Uterus (tissue), 4 donors: ENCODE results near the gene RALB. TPM values are rescaled to one million over a fixed set of nuclear protein-coding genes. Genes with fewer than 3 reads are reported as not detected.

Experiments
- DNase-seq, 2 donors: peaks; one replicate each; pipeline ENCODE4 v3.0.0-alpha.2; 2019 to 2020
- H3K27ac ChIP-seq, 2 donors: fragments of 200-600 bp; sonication (generic); 1 replicate in 1 of 2; 2 replicates in 1 of 2; pipeline ENCODE4 v1.5.1; 2016 to 2018
- H3K27me3 ChIP-seq, 2 donors: fragments of 200-600 bp; sonication (generic); one replicate each; pipeline ENCODE4 v1.5.1; 2018 to 2019; ENCODE audit warnings: control low read depth in 1 of 2
- H3K36me3 ChIP-seq, 2 donors: fragments of 200-600 bp; sonication (generic); one replicate each; pipeline ENCODE4 v1.5.1; 2019; ENCODE audit warnings: control low read depth in 1 of 2
- H3K4me1 ChIP-seq, 2 donors: fragments of 200-600 bp; sonication (generic); one replicate each; pipeline ENCODE4 v1.5.1; 2018 to 2019; ENCODE audit warnings: control low read depth in 1 of 2
- H3K4me3 ChIP-seq, 2 donors: fragments of 200-600 bp; sonication (generic); 1 replicate in 1 of 2; 2 replicates in 1 of 2; pipeline ENCODE4 v1.5.1; 2018 to 2019; ENCODE audit warnings: mild to moderate bottlenecking in 1 of 2
- H3K9me3 ChIP-seq, 2 donors: fragments of 200-600 bp; sonication (generic); one replicate each; pipeline ENCODE4 v1.5.1; 2019; ENCODE audit warnings: control low read depth in 1 of 2
- POLR2A ChIP-seq, 2 donors: fragments of 450-650 bp; IDR thresholded peaks; one replicate each; pipeline ENCODE4 v1.6.1; 2016; ENCODE audit warnings: antibody characterized with exemption in 2 of 2, mild to moderate bottlenecking in 1 of 2, moderate library complexity in 1 of 2
- intact Hi-C: fragments of 100-400 bp; cut with DNase I; formaldehyde crosslinking; loops from one replicate; pipeline ENCODE4 v1.15.1; 2023; ENCODE audit warnings: low total_unique reads
- total RNA-seq, 4 donors: library from RNA; depleted of rRNA in 3 of 4; stranded (reverse); fragments of >200 nt in 3 of 4; gene quantifications; one replicate each; pipeline versions ENCODE4 v1.1.0 to v1.2.4, GENCODE V29; 2014 to 2023
- TF ChIP-seq, protein P1 (sequence below), 4 experiments: fragments of 200-600 bp in 2 of 4; fragments of 450-650 bp in 2 of 4; sonication (generic) in 2 of 4; IDR thresholded peaks; one replicate each; pipeline ENCODE4 v1.5.1; 2016 to 2019; ENCODE audit warnings: antibody characterized with exemption in 4 of 4, mild to moderate bottlenecking in 2 of 4, moderate library complexity in 1 of 4
- donor health status: DM: yes; HTN: yes; CAD: no.

Gene RALB
- total RNA-seq, 4 donors from 2014 or later: 54.1 to 96.7 (median 78.2) TPM

DNA sequence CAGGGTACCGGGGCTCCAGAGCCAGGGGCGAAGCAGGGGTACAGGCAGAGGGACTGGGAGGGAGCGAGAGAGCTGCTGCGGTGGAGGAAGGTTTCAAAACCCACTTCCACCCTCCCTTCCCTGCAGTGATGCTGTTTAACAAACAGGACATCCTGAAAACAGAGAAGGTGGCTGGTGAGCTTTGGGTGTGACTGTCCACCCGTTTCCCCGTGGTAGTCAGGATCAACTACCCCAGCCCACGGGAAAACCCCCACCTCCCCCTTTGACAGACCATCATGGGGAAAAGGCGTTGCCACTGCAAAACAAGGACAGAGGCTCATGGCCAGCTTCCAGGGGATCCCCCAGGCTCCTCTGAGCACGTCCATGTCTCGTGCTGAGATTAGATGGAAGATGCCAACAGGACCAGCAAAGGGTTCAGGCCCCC lies 42.4 kb upstream of the RALB start:
- Histone ChIP-seq H3K36me3 (no peaks in the 10 kb centered on the region), H3K4me1 (no peaks in the 10 kb centered on the region), H3K27ac (no peak overlapping the region), H3K27me3 (no peaks in the 10 kb centered on the region), H3K4me3 (no peak overlapping the region), H3K9me3 (no peaks in the 10 kb centered on the region)
- no peak for TF ChIP-seq POLR2A (IDR thresholded peaks at IDR 0.05)
- TF ChIP-seq, protein P1, sequence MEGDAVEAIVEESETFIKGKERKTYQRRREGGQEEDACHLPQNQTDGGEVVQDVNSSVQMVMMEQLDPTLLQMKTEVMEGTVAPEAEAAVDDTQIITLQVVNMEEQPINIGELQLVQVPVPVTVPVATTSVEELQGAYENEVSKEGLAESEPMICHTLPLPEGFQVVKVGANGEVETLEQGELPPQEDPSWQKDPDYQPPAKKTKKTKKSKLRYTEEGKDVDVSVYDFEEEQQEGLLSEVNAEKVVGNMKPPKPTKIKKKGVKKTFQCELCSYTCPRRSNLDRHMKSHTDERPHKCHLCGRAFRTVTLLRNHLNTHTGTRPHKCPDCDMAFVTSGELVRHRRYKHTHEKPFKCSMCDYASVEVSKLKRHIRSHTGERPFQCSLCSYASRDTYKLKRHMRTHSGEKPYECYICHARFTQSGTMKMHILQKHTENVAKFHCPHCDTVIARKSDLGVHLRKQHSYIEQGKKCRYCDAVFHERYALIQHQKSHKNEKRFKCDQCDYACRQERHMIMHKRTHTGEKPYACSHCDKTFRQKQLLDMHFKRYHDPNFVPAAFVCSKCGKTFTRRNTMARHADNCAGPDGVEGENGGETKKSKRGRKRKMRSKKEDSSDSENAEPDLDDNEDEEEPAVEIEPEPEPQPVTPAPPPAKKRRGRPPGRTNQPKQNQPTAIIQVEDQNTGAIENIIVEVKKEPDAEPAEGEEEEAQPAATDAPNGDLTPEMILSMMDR (IDR thresholded peaks at IDR 0.05): no peak
- DNase-seq: no peak
- intact Hi-C loops: no loop called here

DNA sequence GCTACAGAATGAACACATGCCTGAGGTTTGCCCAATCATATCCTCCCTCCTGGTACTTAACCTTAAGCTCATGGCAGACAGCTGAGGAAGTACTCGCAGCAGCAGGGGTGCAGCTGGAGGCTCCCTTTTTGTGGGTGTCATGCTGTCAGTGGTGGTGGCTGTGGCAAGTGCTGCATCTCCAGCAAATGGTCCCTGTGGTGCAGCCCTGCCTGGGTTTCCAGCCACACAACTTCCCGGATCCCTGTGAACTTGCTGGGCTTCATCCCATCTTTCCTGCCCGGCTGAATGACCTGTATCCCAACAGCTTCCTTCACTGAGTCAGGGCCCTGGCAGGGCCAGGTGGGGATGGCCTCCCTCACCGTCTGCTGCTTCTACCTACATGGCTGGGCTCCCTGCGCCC lies 34.5 kb upstream of the RALB start:
- Histone ChIP-seq H3K4me1 (no peaks in the 10 kb centered on the region), H3K9me3 (no peaks in the 10 kb centered on the region), H3K27me3 (no peaks in the 10 kb centered on the region), H3K27ac (no peak overlapping the region), H3K36me3 (no peaks in the 10 kb centered on the region), H3K4me3 (no peak overlapping the region)
- TF ChIP-seq, protein P1 (IDR thresholded peaks at IDR 0.05): no peak
- TF ChIP-seq POLR2A (IDR thresholded peaks at IDR 0.05): no peak
- no peak for DNase-seq
- intact Hi-C loops: no loop called here

DNA sequence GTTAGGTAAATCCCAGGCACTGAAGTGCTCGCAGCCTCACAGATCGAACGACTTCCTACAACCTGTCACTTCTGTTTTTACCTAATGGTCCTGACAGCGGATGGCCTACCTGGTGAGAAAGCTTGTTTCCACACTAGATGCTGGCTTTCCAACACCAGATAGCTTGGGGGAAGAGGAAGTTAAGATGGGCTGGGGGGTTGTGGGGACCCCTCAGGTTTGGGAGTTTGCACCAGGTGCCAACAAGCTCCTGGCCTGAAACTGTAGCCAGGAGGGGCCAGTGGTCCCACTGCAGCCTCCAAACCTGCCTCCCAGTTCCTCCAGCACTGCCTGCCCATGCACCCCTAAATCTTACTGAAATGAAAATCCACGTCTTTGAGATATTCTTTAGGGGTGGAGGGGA lies 33.4 kb upstream of the RALB start:
- no peak for DNase-seq
- TF ChIP-seq POLR2A (IDR thresholded peaks at IDR 0.05): no peak
- TF ChIP-seq, protein P1 (IDR thresholded peaks at IDR 0.05): no peak
- intact Hi-C loops: no loop called here

DNA sequence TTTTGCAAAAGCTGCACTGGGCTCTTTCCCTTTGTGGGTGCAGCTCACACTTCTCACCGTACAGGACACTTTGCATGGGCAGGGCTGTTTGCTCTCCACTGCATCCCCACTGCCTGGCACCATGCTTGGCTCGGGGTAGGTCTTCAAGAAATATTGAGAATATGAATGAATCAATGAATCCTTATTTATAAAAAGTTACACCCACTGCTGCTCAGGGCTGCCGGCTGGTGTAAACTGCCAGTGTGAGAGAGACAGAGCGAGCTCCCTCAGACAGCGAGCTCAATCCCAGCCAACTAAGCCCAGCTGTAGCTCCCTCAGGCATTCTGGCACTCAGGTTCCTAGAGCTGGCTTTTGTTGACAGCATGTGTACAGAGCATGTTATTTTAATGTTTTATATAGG lies 32.9 kb upstream of the RALB start:
- no peak for TF ChIP-seq POLR2A (IDR thresholded peaks at IDR 0.05)
- TF ChIP-seq, protein P1 (IDR thresholded peaks at IDR 0.05): no peak
- Histone ChIP-seq H3K9me3 (no peaks in the 10 kb centered on the region), H3K4me1 (no peaks in the 10 kb centered on the region), H3K36me3 (no peaks in the 10 kb centered on the region), H3K4me3 (no peak overlapping the region), H3K27me3 (no peaks in the 10 kb centered on the region), H3K27ac (no peak overlapping the region)
- DNase-seq: no peak
- intact Hi-C loops: loop anchor here (10.0 kb wide), 1 partner anchor 95 kb away; no protein-coding TSS in a partner anchor

More for the DNA sequence above, 33.4 kb upstream of the RALB start:
- Histone ChIP-seq H3K9me3 (no peaks in the 10 kb centered on the region), H3K4me1 (no peaks in the 10 kb centered on the region), H3K27me3 (no peaks in the 10 kb centered on the region), H3K27ac (no peak overlapping the region), H3K36me3 (no peaks in the 10 kb centered on the region), H3K4me3 (no peak overlapping the region)

DNA sequence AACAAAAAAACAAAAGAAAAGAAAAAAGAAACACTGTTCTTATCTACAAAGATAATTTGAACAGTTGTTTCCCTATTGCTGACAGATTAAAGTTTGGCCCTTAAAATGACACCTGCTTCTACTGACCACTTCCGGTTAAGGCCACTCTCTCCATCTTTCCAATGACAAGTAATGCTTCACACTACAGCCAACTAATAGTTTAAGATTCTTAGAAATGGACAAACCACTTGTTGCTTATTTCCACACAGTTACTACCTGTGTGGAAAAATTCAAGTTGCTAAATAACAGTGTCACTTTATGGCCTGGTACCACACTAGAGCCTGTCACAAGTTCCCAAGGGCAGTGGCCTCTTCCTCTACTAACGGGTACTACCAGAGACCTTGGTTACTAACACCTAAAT lies 31.9 kb upstream of the RALB start:
- TF ChIP-seq POLR2A (IDR thresholded peaks at IDR 0.05): no peak
- TF ChIP-seq, protein P1 (IDR thresholded peaks at IDR 0.05): no peak
- Histone ChIP-seq H3K4me3 (no peak overlapping the region), H3K36me3 (no peaks in the 10 kb centered on the region), H3K9me3 (no peaks in the 10 kb centered on the region), H3K4me1 (no peaks in the 10 kb centered on the region), H3K27ac (no peak overlapping the region), H3K27me3 (no peaks in the 10 kb centered on the region)
- intact Hi-C loops: loop anchor here (10.0 kb wide), 1 partner anchor 94 kb away; no protein-coding TSS in a partner anchor
- no peak for DNase-seq
